ENCODE data around the gene PSG5. TPM values are rescaled to one million over a fixed set of nuclear protein-coding genes. Genes with fewer than 3 reads are reported as not detected.
"Not testable (repeated sequence)": the region's sequence is repeated elsewhere in the genome, so short reads cannot be mapped to it uniquely, and the experiment has no call there.

PSG5 gene
- total RNA-seq, 1 experiment from 2014 or later = not detected

DNA sequence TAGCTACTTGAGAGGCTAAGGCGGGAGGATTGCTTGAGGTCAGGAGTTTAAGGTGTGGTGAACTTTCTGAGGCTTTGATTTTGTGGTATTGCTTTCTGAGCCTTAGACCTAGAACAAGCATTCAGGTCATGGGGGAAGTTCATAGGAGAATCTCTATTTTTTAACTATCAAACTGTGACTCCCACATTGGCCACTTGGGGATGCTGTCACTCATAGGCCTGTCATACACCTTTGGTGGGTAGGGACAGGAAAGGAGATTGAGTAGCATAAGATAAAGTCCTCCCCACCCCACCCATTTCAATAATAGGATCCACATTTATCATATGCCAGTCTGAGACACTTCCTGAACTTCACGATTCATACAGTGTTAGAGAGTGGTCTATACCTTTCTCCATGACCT is 62.0 kb downstream of the PSG5 start:
- H3K4me1 ChIP-seq (ENCODE audit: insufficient read depth, low read length, poor library complexity, severe bottlenecking) = no peaks in the 10 kb centered on the region
- H3K27me3 ChIP-seq (replicated peaks; ENCODE audit: insufficient read depth, low read depth, low read length, poor library complexity) = no peaks in the 10 kb centered on the region
- BruUV-seq (replicated peaks) = no TSS peak
- TF ChIP-seq EZH2 (IDR thresholded peaks at IDR 0.05; ENCODE audit: borderline replicate concordance, low read depth, low read length, poor library complexity, severe bottlenecking) = no peak
- TF ChIP-seq, protein P1, sequence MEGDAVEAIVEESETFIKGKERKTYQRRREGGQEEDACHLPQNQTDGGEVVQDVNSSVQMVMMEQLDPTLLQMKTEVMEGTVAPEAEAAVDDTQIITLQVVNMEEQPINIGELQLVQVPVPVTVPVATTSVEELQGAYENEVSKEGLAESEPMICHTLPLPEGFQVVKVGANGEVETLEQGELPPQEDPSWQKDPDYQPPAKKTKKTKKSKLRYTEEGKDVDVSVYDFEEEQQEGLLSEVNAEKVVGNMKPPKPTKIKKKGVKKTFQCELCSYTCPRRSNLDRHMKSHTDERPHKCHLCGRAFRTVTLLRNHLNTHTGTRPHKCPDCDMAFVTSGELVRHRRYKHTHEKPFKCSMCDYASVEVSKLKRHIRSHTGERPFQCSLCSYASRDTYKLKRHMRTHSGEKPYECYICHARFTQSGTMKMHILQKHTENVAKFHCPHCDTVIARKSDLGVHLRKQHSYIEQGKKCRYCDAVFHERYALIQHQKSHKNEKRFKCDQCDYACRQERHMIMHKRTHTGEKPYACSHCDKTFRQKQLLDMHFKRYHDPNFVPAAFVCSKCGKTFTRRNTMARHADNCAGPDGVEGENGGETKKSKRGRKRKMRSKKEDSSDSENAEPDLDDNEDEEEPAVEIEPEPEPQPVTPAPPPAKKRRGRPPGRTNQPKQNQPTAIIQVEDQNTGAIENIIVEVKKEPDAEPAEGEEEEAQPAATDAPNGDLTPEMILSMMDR (conservative IDR thresholded peaks at IDR 0.05; ENCODE audit: low read depth, low read length) = no peak
- intact Hi-C loops (cut with micrococcal nuclease; ENCODE audit: unreplicated experiment) = no loop called here
- H3K4me3 ChIP-seq (ENCODE audit: low read depth, low read length, poor library complexity, severe bottlenecking) = no peak overlapping the region
- ChIA-PET POLR2A (ENCODE audit: low non-redundant PET) (no interaction called here), CTCF (no interaction called here)
- no peak overlapping the region for H3K27ac ChIP-seq (ENCODE audit: low read depth, low read length, poor library complexity, severe bottlenecking)
- no peak for DNase-seq (ENCODE audit: low spot score)
- no peaks in the 10 kb centered on the region for H3K9me3 ChIP-seq (ENCODE audit: low read depth, low read length, poor library complexity, severe bottlenecking)
- no peaks in the 10 kb centered on the region for H3K36me3 ChIP-seq (ENCODE audit: insufficient read depth, low read length, poor library complexity, severe bottlenecking)

DNA sequence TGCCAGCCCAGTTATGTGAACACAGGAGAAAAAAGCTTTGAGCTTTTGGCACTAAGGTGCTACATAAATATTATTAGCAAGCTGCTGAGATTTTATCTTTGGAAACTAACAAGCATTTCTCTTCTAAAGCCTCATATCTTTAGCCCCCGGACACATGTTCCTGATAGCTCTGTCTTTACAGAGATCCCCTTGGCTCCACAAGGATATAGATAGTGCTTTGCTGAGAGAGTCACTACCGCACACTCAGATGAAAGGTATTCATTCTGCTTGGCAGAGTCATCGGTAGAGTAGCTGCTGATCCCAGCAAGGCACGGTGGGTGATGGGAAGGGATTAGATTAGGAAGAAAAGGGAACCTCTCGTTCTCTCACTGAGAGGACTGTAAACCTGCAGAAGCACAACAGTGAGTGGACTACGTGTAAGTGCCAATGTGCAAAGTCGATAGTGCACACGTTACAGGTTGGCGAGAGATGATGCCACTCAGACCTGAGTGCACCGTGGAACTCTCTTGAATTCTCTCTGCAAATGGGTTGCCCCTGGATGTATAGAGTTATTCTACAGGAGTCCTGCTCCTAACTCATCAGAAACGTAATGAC is 65.8 kb downstream of the PSG5 start:
- H3K9me3 ChIP-seq (ENCODE audit: low read depth, low read length, poor library complexity, severe bottlenecking); CTCF ChIA-PET; intact Hi-C loops (cut with micrococcal nuclease; ENCODE audit: unreplicated experiment); BruUV-seq (replicated peaks); H3K36me3 ChIP-seq (ENCODE audit: insufficient read depth, low read length, poor library complexity, severe bottlenecking); DNase-seq (ENCODE audit: low spot score); H3K27ac ChIP-seq (ENCODE audit: low read depth, low read length, poor library complexity, severe bottlenecking); H3K27me3 ChIP-seq (replicated peaks; ENCODE audit: insufficient read depth, low read depth, low read length, poor library complexity); H3K4me1 ChIP-seq (ENCODE audit: insufficient read depth, low read length, poor library complexity, severe bottlenecking); POLR2A ChIA-PET (ENCODE audit: low non-redundant PET); H3K4me3 ChIP-seq (ENCODE audit: low read depth, low read length, poor library complexity, severe bottlenecking): not testable (repeated sequence)

DNA sequence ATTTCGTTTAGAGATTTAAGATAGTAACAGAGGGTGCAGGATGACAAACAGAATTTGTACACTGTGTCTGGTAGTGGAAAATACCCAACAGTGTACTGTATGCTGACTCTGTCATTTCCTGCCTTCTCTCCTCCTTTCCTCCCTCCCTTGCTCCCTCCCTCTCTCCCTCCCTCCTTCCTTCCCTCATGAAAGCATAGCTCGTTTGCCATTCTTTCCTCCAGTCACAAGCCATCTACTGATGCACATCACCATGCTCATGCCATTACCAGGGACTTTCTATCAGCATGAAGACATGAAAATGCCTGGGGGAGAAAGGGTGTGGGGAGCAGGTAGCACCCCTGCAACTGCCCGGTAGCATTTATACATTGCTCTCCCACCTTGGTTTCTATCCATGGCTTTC is 66.8 kb downstream of the PSG5 start:
- DNase-seq (ENCODE audit: low spot score); H3K36me3 ChIP-seq (ENCODE audit: insufficient read depth, low read length, poor library complexity, severe bottlenecking); H3K4me3 ChIP-seq (ENCODE audit: low read depth, low read length, poor library complexity, severe bottlenecking); H3K27me3 ChIP-seq (replicated peaks; ENCODE audit: insufficient read depth, low read depth, low read length, poor library complexity); BruUV-seq (replicated peaks); H3K4me1 ChIP-seq (ENCODE audit: insufficient read depth, low read length, poor library complexity, severe bottlenecking); H3K27ac ChIP-seq (ENCODE audit: low read depth, low read length, poor library complexity, severe bottlenecking); intact Hi-C loops (cut with micrococcal nuclease; ENCODE audit: unreplicated experiment); POLR2A ChIA-PET (ENCODE audit: low non-redundant PET); H3K9me3 ChIP-seq (ENCODE audit: low read depth, low read length, poor library complexity, severe bottlenecking); CTCF ChIA-PET: not testable (repeated sequence)

Other genes with a start within 250 kb of the PSG5 start
- gene PSG7, start 249.3 kb downstream of the PSG5 start, total RNA-seq (2021) = not detected in 2 replicates
- not detected in 2 replicates for gene PSG11, start 160.1 kb downstream of the PSG5 start, total RNA-seq (2021)
- not detected in 2 replicates for gene PSG2, start 103.8 kb downstream of the PSG5 start, total RNA-seq (2021)
- not detected in 2 replicates for gene PSG4, start 19.1 kb upstream of the PSG5 start, total RNA-seq (2021)
- gene PSG9, start 83.0 kb upstream of the PSG5 start, total RNA-seq (2021) = not detected in 2 replicates
- gene CD177, start 167.2 kb upstream of the PSG5 start, total RNA-seq (2021) = not detected in 2 replicates
- not detected in 2 replicates for gene TEX101, start 228.4 kb upstream of the PSG5 start, total RNA-seq (2021)